Kidney epithelial cell (primary cell): ENCODE results near the gene TXNDC5. TPM values are rescaled to one million over a fixed set of nuclear protein-coding genes. Genes with fewer than 3 reads are reported as not detected.

Source experiments
- DNase-seq: peaks from one replicate; pipeline ENCODE4 v3.0.0-alpha.2; 2010; ENCODE audit warnings: low read depth
- H3K27me3 ChIP-seq: 2 replicates; pipeline ENCODE4 v1.6.0; 2011; ENCODE audit warnings: low read length; ENCODE audit not compliant: control insufficient read depth, insufficient read depth
- H3K36me3 ChIP-seq: 2 replicates; pipeline ENCODE4 v1.5.1; 2011; ENCODE audit warnings: low read length; ENCODE audit not compliant: control insufficient read depth, insufficient read depth
- H3K4me3 ChIP-seq: 2 replicates; pipeline ENCODE4 v1.5.1; 2011; ENCODE audit warnings: low read depth, mild to moderate bottlenecking, control low read depth, low read length
- CTCF ChIP-seq: IDR thresholded peaks from 2 replicates; pipeline ENCODE4 v1.5.1; 2011; ENCODE audit warnings: mild to moderate bottlenecking, moderate library complexity, low read length, control low read depth, inconsistent platforms; ENCODE audit not compliant: insufficient read depth, poor library complexity, severe bottlenecking
- total RNA-seq: library from RNA; depleted of rRNA; stranded (reverse); fragments of >200 nt; gene quantifications from 2 replicates; pipeline ENCODE4 v1.2.3, GENCODE V29; 2015

The TXNDC5 gene
- total RNA-seq, 1 donor from 2014 or later, result 193 TPM

- Histone ChIP-seq H3K4me3 (peak overlapping the region; percentile 78), H3K27me3 (peaks cover 14% of the 10 kb centered on the region), H3K36me3 (no peaks in the 10 kb centered on the region)
- no peak for DNase-seq
- no peak for TF ChIP-seq CTCF
These were observed 988 bp downstream of the TXNDC5 start for GRCh38 chr6:7909323-7910276.

GRCh38 chr6:7907159-7907558, 3.4 kb downstream of the TXNDC5 start:
- H3K36me3 ChIP-seq, result peaks cover 3% of the 10 kb centered on the region
- TF ChIP-seq CTCF, result no peak
- H3K27me3 ChIP-seq, result no peaks in the 10 kb centered on the region
- no peak for DNase-seq
- H3K4me3 ChIP-seq, result no peak overlapping the region

- no peak for DNase-seq
- Histone ChIP-seq H3K4me3 (no peak overlapping the region), H3K27me3 (no peaks in the 10 kb centered on the region), H3K36me3 (peaks cover 5% of the 10 kb centered on the region)
- TF ChIP-seq CTCF, result no peak
These were observed 3.8 kb downstream of the TXNDC5 start for GRCh38 chr6:7906741-7907140.

GRCh38 chr6:7905416-7905815, 5.2 kb downstream of the TXNDC5 start:
- DNase-seq, result no peak
- H3K36me3 ChIP-seq, result peaks cover 5% of the 10 kb centered on the region
- no peaks in the 10 kb centered on the region for H3K27me3 ChIP-seq
- H3K4me3 ChIP-seq, result no peak overlapping the region
- no peak for TF ChIP-seq CTCF

GRCh38 chr6:7904654-7905319, 5.8 kb downstream of the TXNDC5 start:
- H3K36me3 ChIP-seq, result peaks cover 5% of the 10 kb centered on the region
- DNase-seq, result no peak

More at GRCh38 chr6:7904654-7905319, 5.8 kb downstream of the TXNDC5 start:
- TF ChIP-seq CTCF, result no peak
- Histone ChIP-seq H3K27me3 (no peaks in the 10 kb centered on the region), H3K4me3 (no peak overlapping the region)
